B cell (primary cell): ENCODE results near the gene HS3ST3A1. TPM values are rescaled to one million over a fixed set of nuclear protein-coding genes. Genes with fewer than 3 reads are reported as not detected.

Experiments used
- ATAC-seq: fragments of 200-7000 bp; cut with Tn5 transposase; one replicate; pipeline ENCODE4 v1.10.0; 2021; ENCODE audit warnings: low read depth, mild to moderate bottlenecking, moderate number of reproducible peaks, moderate library complexity
- CTCF ChIA-PET: fragments of 350-600 bp; sonication (Branson Sonifier 250); formaldehyde crosslinking; loops from one replicate; lab custom pipeline; 2021; ENCODE audit warnings: antibody characterized with exemption, inconsistent platforms; lab: Charles Lee
- POLR2A ChIA-PET: fragments of 350-600 bp; sonication (Branson Sonifier 250); formaldehyde crosslinking; loops from one replicate; lab custom pipeline; 2021; ENCODE audit warnings: antibody characterized with exemption; lab: Charles Lee
- DNase-seq: peaks from one replicate; pipeline ENCODE4 v3.0.0; 2013
- H2AFZ ChIP-seq: 2 replicates; pipeline ENCODE4 v1.6.1; 2012; ENCODE audit warnings: mild to moderate bottlenecking, low read depth, low read length; ENCODE audit not compliant: insufficient read depth, poor library complexity, severe bottlenecking
- H3K27ac ChIP-seq, 2 donors: 1 replicate in 1 of 2; 2 replicates in 1 of 2; pipeline ENCODE4 v1.5.1; 2012 to 2013; ENCODE audit warnings: low read length in 2 of 2, mild to moderate bottlenecking in 2 of 2, moderate library complexity in 1 of 2
- H3K27me3 ChIP-seq, 4 experiments: fragments of 200-600 bp in 1 of 4; sonication (generic) in 1 of 4; replicated peaks in 1 of 4; 1 replicate in 2 of 4; 2 replicates in 2 of 4; pipeline versions ENCODE4 v1.6.1 to v1.7.0; 2013 to 2016; ENCODE audit warnings: low read length in 3 of 4, mild to moderate bottlenecking in 2 of 4, mixed read lengths in 1 of 4, moderate library complexity in 1 of 4; ENCODE audit not compliant: insufficient read depth in 4 of 4, control insufficient read depth in 3 of 4; ENCODE audit errors: control extremely low read depth in 1 of 4
- H3K36me3 ChIP-seq, 2 experiments: replicated peaks in 1 of 2; 1 replicate in 1 of 2; 2 replicates in 1 of 2; pipeline versions ENCODE4 v1.6.1 to v1.7.1; 2013; ENCODE audit warnings: low read length in 1 of 2; ENCODE audit not compliant: insufficient read depth in 2 of 2, control insufficient read depth in 1 of 2; ENCODE audit errors: control extremely low read depth in 1 of 2, extremely low read depth in 1 of 2
- H3K4me1 ChIP-seq, 2 donors: fragments of 200-600 bp in 1 of 2; sonication (generic) in 1 of 2; 1 replicate in 1 of 2; 2 replicates in 1 of 2; pipeline versions ENCODE4 v1.5.1 to v1.6.1; 2013 to 2017; ENCODE audit warnings: low read length in 2 of 2; ENCODE audit not compliant: control insufficient read depth in 2 of 2, insufficient read depth in 2 of 2
- H3K4me2 ChIP-seq: replicated peaks from 2 replicates; pipeline ENCODE3; 2012; ENCODE audit warnings: mild to moderate bottlenecking, low read depth, low read length; ENCODE audit not compliant: poor library complexity, severe bottlenecking
- H3K4me3 ChIP-seq, 5 experiments: fragments of 200-600 bp in 1 of 5; sonication (generic) in 1 of 5; 1 replicate in 3 of 5; 2 replicates in 2 of 5; pipeline versions ENCODE4 v1.5.1 to v1.7.0; 2011 to 2016; ENCODE audit warnings: low read length in 4 of 5, mild to moderate bottlenecking in 4 of 5, low read depth in 2 of 5, control low read depth in 1 of 5, moderate library complexity in 1 of 5; ENCODE audit not compliant: insufficient read depth in 1 of 5; ENCODE audit errors: control extremely low read depth in 1 of 5, extremely low read depth in 1 of 5
- H3K79me2 ChIP-seq: fragments of 200-600 bp; sonication (generic); one replicate; pipeline ENCODE4 v1.6.0; 2016; ENCODE audit warnings: low read length; ENCODE audit not compliant: control insufficient read depth, insufficient read depth
- H3K9ac ChIP-seq: fragments of 200-600 bp; sonication (generic); 2 replicates; pipeline ENCODE4 v1.6.1; 2017; ENCODE audit warnings: mild to moderate bottlenecking, low read length, moderate library complexity
- H3K9me3 ChIP-seq, 3 donors: one replicate each; pipeline versions ENCODE4 v1.6.1 to v1.7.1; 2013; ENCODE audit warnings: low read length in 2 of 3; ENCODE audit not compliant: control insufficient read depth in 2 of 3, insufficient read depth in 1 of 3; ENCODE audit errors: control extremely low read depth in 1 of 3
- H4K20me1 ChIP-seq: 2 replicates; pipeline ENCODE4 v1.6.0; 2012; ENCODE audit warnings: mild to moderate bottlenecking, low read length; ENCODE audit not compliant: insufficient read depth, control insufficient read depth, poor library complexity, severe bottlenecking
- H3K27ac Mint-ChIP-seq: one replicate; pipeline ENCODE4 v1.8.0; 2021; ENCODE audit warnings: mixed read lengths
- H3K27me3 Mint-ChIP-seq: one replicate; pipeline ENCODE4 v1.8.0; 2021; ENCODE audit warnings: mixed read lengths
- H3K4me1 Mint-ChIP-seq: one replicate; pipeline ENCODE4 v1.8.0; 2021; ENCODE audit warnings: mixed read lengths
- H3K4me3 Mint-ChIP-seq: one replicate; pipeline ENCODE4 v1.8.0; 2021; ENCODE audit warnings: mixed read lengths
- H3K9me3 Mint-ChIP-seq: one replicate; pipeline ENCODE4 v1.8.0; 2022; ENCODE audit warnings: mixed read lengths; ENCODE audit not compliant: insufficient read depth
- EZH2 ChIP-seq: IDR thresholded peaks from 2 replicates; pipeline ENCODE4 v1.6.1; 2012; ENCODE audit warnings: borderline replicate concordance, low read depth, mild to moderate bottlenecking, moderate library complexity, low read length; ENCODE audit not compliant: insufficient read depth, poor library complexity, severe bottlenecking
- WGBS: methylation state at CpG from one replicate; pipeline ENCODE4 v1.1.5; 2013; ENCODE audit warnings: missing lambda C conversion rate; ENCODE audit not compliant: insufficient coverage; 5-methylcytosine and 5-hydroxymethylcytosine counted together
- intact Hi-C: fragments of 100-400 bp; cut with micrococcal nuclease; formaldehyde crosslinking; loops from one replicate; pipeline ENCODE4 v1.10.0; 2022
- polyA plus RNA-seq: library from polyadenylated mRNA; depleted of rRNA; stranded (reverse); fragments of >200 nt; gene quantifications from 2 replicates; pipeline ENCODE4 v1.2.3, GENCODE V29; 2012
- total RNA-seq, 2 donors: library from RNA; stranded (reverse); fragments of 120-200 nt in 1 of 2; gene quantifications; 1 replicate in 1 of 2; 2 replicates in 1 of 2; pipeline versions ENCODE4 v1.2.3 to v1.2.4, GENCODE V29; 2013 to 2022
- TF ChIP-seq, protein P1 (sequence below): fragments of 200-600 bp; IDR thresholded peaks from one replicate; pipeline ENCODE4 v1.8.0; 2022; ENCODE audit warnings: antibody characterized with exemption, mild to moderate bottlenecking

The HS3ST3A1 gene
- total and polyA plus RNA-seq, 2 donors (not counting 1 experiment from before 2014, with no cell fraction given), result 0.17 to 0.75 TPM

DNA sequence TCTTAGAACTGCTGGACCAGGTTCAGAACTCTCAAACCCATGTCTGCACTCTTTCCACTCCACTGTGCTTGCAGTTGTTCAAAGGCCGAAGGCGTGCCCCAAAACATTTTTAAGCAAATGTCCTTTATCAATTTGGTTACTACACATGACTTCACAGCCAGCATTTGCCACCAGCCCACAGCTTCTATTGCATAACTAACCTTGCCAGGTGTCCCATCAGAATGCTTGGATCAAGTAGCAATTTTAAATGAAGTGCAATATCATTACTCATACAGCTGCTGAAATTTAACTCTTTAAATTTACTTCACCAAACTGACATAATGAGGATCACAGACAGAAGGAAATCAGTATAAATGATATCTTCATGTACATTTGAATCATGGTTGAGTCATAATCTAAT lies 29.8 kb upstream of the HS3ST3A1 start:
- H3K9me3 ChIP-seq, result no peaks in the 10 kb centered on the region
- TF ChIP-seq, protein P1, sequence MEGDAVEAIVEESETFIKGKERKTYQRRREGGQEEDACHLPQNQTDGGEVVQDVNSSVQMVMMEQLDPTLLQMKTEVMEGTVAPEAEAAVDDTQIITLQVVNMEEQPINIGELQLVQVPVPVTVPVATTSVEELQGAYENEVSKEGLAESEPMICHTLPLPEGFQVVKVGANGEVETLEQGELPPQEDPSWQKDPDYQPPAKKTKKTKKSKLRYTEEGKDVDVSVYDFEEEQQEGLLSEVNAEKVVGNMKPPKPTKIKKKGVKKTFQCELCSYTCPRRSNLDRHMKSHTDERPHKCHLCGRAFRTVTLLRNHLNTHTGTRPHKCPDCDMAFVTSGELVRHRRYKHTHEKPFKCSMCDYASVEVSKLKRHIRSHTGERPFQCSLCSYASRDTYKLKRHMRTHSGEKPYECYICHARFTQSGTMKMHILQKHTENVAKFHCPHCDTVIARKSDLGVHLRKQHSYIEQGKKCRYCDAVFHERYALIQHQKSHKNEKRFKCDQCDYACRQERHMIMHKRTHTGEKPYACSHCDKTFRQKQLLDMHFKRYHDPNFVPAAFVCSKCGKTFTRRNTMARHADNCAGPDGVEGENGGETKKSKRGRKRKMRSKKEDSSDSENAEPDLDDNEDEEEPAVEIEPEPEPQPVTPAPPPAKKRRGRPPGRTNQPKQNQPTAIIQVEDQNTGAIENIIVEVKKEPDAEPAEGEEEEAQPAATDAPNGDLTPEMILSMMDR, result no peak
- TF ChIP-seq EZH2, result no peak
- intact Hi-C loops, result no loop called here
- no peaks in the 10 kb centered on the region for H3K79me2 ChIP-seq
- ATAC-seq (no peak), DNase-seq (no peak)
- H3K4me2 ChIP-seq, result no peak overlapping the region
- no peak overlapping the region for H2AFZ ChIP-seq
- Mint-ChIP-seq H3K27ac (no peak overlapping the region), H3K27me3 (peaks cover 3% of the 10 kb centered on the region), H3K9me3 (no peaks in the 10 kb centered on the region), H3K4me1 (no peaks in the 10 kb centered on the region), H3K4me3 (no peak overlapping the region)
- no peaks in the 10 kb centered on the region for H3K27me3 ChIP-seq
- H3K36me3 ChIP-seq, result no peaks in the 10 kb centered on the region
- H4K20me1 ChIP-seq, result no peaks in the 10 kb centered on the region
- no peak overlapping the region for H3K27ac ChIP-seq
- no peaks in the 10 kb centered on the region for H3K4me1 ChIP-seq
- ChIA-PET POLR2A (no interaction called here), CTCF (no interaction called here)
- 67% methylated on average over 2 of the region's 2 CpGs for WGBS
- no peak overlapping the region for H3K4me3 ChIP-seq
- no peak overlapping the region for H3K9ac ChIP-seq

DNA sequence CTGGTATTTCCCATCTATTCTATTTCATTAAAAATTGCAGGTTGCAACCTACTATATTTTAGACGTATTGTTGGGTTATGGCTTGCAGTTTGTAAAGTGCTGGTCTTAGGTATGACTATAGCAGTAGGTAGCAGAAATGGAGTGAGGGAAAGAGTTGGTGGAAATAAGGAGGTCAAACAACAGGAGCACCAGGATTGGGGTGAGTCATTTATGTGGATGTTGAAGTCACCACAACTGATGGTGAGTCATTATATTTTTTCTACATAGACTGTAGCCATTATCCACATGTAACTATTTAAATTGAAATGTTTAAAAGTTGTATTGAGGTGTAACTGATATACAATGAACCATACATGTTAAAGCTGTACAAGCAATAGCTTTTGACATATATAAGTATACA lies 25.0 kb upstream of the HS3ST3A1 start:
- no peak overlapping the region for H3K27ac Mint-ChIP-seq
- no peak for DNase-seq
- no peak overlapping the region for H3K4me2 ChIP-seq
- H2AFZ ChIP-seq, result no peak overlapping the region
- ChIA-PET POLR2A (no interaction called here), CTCF (no interaction called here)
- H3K27me3 ChIP-seq, result no peaks in the 10 kb centered on the region
- H3K4me3 ChIP-seq, result no peak overlapping the region
- H3K79me2 ChIP-seq, result no peaks in the 10 kb centered on the region
- H3K27me3 Mint-ChIP-seq, result peaks cover 27% of the 10 kb centered on the region
- H3K4me3 Mint-ChIP-seq, result no peak overlapping the region
- no peak overlapping the region for H3K9ac ChIP-seq
- peaks cover 0 to 5% (median 0%) of the 10 kb centered on the region in 3 donors for H3K9me3 ChIP-seq
- H3K4me1 ChIP-seq, result no peaks in the 10 kb centered on the region
- no CpG with 5 or more reads among the region's 1 CpG for WGBS
- H3K4me1 Mint-ChIP-seq, result no peaks in the 10 kb centered on the region
- TF ChIP-seq, protein P1, result no peak
- no peak for TF ChIP-seq EZH2
- H3K9me3 Mint-ChIP-seq, result no peaks in the 10 kb centered on the region
- intact Hi-C loops, result no loop called here
- H3K36me3 ChIP-seq, result no peaks in the 10 kb centered on the region
- H4K20me1 ChIP-seq, result no peaks in the 10 kb centered on the region
- no peak for ATAC-seq
- no peak overlapping the region for H3K27ac ChIP-seq
